Right atrium auricular region (tissue), 2 donors: ENCODE results near the gene COL15A1. TPM values are rescaled to one million over a fixed set of nuclear protein-coding genes. Genes with fewer than 3 reads are reported as not detected.

Experiments
- DNase-seq: peaks from one replicate; pipeline ENCODE4 v3.0.0-alpha.2; 2019; ENCODE audit warnings: low spot score
- H3K27ac ChIP-seq, 2 donors: fragments of 200-600 bp; sonication (generic); 1 replicate in 1 of 2; 2 replicates in 1 of 2; pipeline ENCODE4 v1.5.1; 2016 to 2019
- H3K27me3 ChIP-seq, 2 donors: fragments of 200-600 bp; sonication (generic); one replicate each; pipeline versions ENCODE4 v1.5.1 to v1.6.0; 2017 to 2019
- H3K36me3 ChIP-seq: fragments of 200-600 bp; sonication (generic); one replicate; pipeline ENCODE4 v1.5.1; 2016
- H3K4me1 ChIP-seq, 2 donors: fragments of 200-600 bp; sonication (generic); one replicate each; pipeline versions ENCODE4 v1.5.1 to v1.6.0; 2017 to 2019
- H3K4me3 ChIP-seq, 2 donors: fragments of 200-600 bp; sonication (generic); 1 replicate in 1 of 2; 2 replicates in 1 of 2; pipeline ENCODE4 v1.5.1; 2017 to 2019; ENCODE audit warnings: mild to moderate bottlenecking in 1 of 2, moderate library complexity in 1 of 2
- H3K9me3 ChIP-seq, 2 donors: fragments of 200-600 bp; sonication (generic); one replicate each; pipeline ENCODE4 v1.5.1; 2019
- total RNA-seq, 2 donors: library from RNA; depleted of rRNA; stranded (reverse); fragments of >200 nt; gene quantifications; one replicate each; pipeline ENCODE4 v1.1.0, GENCODE V29; 2016
- TF ChIP-seq, protein P1 (sequence below), 2 donors: fragments of 200-600 bp; sonication (generic); IDR thresholded peaks; one replicate each; pipeline ENCODE4 v1.5.1; 2019; ENCODE audit warnings: antibody characterized with exemption in 2 of 2

Gene COL15A1
- total RNA-seq, 2 donors from 2014 or later = 22.4 to 38.2 TPM

DNA sequence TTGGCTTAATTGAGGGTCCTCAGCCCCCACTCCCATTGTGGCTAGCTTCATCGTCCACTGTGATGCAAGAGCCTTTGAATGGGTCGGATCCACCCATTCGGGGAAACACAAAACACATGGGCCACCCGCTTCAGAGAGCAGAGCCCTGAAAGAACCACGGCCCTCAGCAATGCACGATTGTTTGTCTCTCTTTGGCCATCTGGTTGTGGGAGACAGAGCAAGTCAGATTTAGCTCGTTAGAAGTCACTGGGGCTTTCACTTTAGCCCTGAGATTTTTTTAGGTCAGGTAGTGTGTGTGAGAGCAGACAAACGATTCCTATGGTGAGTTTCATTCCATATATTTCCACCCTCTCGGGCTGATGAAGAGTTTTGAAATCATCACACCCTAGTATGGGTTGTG, 12.9 kb upstream of the COL15A1 start:
- Histone ChIP-seq H3K27ac (no peak overlapping the region), H3K27me3 (no peaks in the 10 kb centered on the region), H3K4me1 (no peaks in the 10 kb centered on the region), H3K36me3 (no peaks in the 10 kb centered on the region), H3K4me3 (no peak overlapping the region), H3K9me3 (no peaks in the 10 kb centered on the region)
- TF ChIP-seq, protein P1, sequence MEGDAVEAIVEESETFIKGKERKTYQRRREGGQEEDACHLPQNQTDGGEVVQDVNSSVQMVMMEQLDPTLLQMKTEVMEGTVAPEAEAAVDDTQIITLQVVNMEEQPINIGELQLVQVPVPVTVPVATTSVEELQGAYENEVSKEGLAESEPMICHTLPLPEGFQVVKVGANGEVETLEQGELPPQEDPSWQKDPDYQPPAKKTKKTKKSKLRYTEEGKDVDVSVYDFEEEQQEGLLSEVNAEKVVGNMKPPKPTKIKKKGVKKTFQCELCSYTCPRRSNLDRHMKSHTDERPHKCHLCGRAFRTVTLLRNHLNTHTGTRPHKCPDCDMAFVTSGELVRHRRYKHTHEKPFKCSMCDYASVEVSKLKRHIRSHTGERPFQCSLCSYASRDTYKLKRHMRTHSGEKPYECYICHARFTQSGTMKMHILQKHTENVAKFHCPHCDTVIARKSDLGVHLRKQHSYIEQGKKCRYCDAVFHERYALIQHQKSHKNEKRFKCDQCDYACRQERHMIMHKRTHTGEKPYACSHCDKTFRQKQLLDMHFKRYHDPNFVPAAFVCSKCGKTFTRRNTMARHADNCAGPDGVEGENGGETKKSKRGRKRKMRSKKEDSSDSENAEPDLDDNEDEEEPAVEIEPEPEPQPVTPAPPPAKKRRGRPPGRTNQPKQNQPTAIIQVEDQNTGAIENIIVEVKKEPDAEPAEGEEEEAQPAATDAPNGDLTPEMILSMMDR (IDR thresholded peaks at IDR 0.05) = no peak
- no peak for DNase-seq

DNA sequence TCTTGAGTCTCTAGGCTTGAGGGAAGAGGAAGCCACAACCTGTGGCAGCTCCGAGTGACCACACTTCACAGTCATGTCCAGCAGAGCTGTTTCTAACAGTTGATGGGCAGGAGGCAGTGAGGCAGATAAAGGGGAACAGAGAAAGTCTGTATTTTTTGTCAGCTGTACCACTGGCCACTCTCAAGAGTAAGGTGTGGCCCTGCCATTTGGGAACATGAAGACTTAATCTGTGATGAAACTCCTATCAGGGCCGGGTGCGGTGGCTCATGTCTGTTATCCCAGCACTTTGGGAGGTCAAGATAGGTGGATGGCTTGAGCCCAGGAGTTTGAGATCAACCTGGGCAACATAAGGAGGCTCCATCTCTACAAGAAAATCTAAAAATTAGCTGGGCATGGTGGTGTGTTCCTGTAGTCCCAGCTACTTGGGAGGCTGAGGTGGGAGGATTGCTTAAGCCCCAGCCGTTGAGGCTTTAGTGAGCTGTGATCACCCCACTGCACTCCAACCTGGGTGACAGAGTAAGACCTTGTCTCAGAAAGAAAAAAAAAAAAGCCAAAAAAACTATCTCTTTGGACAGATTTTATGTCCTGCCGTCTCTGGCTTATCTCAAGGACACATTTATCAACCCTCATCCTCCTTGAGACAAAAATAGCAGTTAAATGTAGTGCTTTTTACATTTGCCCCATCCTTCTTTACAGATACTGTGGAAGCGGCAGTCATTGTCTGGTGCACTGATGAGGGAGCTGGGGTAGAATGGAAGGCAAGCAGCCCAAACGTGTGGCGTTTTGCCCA, 11.9 kb upstream of the COL15A1 start:
- Histone ChIP-seq H3K4me1 (no peaks in the 10 kb centered on the region), H3K36me3 (no peaks in the 10 kb centered on the region), H3K9me3 (no peaks in the 10 kb centered on the region), H3K4me3 (no peak overlapping the region), H3K27ac (no peak overlapping the region), H3K27me3 (no peaks in the 10 kb centered on the region)
- DNase-seq = no peak
- TF ChIP-seq, protein P1 (IDR thresholded peaks at IDR 0.05) = no peak

DNA sequence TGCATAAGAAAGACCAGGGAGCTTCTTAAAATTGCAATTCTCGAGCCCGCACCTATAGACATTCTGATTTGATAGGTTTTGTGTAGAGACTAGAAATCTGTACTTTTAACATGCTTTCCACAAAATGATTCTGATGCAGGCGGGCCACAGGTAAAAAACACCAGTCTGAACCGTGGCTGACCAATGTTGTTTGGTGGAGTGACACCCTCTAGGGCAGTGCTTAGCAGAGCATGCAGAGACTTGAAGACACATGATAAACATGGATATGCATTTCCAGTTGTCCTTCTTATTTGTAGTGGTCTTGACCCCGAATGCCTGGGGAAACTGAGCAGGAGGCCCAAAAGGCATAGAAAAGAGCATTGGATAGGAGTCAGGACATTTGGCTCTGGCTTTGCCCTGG, 10.5 kb upstream of the COL15A1 start:
- no peaks in the 10 kb centered on the region for H3K4me1 ChIP-seq
- H3K27me3 ChIP-seq = no peaks in the 10 kb centered on the region
- TF ChIP-seq, protein P1 (IDR thresholded peaks at IDR 0.05) = no peak
- H3K27ac ChIP-seq = no peak overlapping the region
- no peaks in the 10 kb centered on the region for H3K9me3 ChIP-seq
- no peaks in the 10 kb centered on the region for H3K36me3 ChIP-seq
- no peak for DNase-seq
- no peak overlapping the region for H3K4me3 ChIP-seq

DNA sequence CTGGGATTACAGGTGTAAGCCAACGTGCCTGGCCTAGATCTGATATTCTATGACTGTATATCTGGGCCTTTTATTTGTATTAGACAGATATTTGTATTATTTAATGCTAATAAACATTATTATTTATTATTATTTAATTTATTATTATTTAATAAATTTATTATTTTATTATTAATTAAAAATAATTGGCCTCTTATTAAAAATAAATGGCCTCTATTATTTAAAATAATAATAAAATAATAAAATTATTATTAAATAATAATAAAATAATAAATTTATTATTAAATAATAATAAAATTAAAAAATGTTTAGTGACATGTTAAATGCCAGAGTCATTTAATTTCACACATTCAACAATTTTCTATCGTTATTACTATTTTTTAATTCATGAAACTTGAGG, 9.8 kb upstream of the COL15A1 start:
- no peaks in the 10 kb centered on the region for H3K27me3 ChIP-seq
- no peak overlapping the region for H3K4me3 ChIP-seq
- no peaks in the 10 kb centered on the region for H3K36me3 ChIP-seq
- no peak overlapping the region for H3K27ac ChIP-seq
- TF ChIP-seq, protein P1 (IDR thresholded peaks at IDR 0.05) = no peak
- no peaks in the 10 kb centered on the region for H3K9me3 ChIP-seq
- no peak for DNase-seq
- H3K4me1 ChIP-seq = no peaks in the 10 kb centered on the region

DNA sequence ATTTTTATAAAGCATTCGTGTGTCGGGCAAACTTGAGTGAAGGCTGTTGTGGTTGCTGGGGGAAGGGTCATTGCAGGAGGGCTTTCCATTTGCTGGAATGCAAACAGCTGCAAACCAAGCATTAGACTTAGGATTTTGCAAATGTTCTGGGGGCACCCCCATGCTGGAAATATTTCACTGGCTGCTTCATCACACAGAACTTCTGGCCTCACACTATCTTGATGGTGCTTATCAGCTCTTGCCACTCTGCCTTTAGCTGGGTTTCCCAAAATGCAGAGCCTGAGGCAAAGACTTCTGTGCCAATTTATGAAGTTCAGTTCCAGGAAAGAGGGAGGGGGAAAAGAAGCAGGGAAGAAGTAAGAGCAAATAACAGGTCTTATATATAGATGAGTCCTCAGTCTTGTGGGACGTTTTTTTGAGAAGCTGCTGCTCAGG, 8.6 kb upstream of the COL15A1 start:
- no peak overlapping the region for H3K27ac ChIP-seq
- no peak for DNase-seq
- no peaks in the 10 kb centered on the region for H3K9me3 ChIP-seq
- no peak overlapping the region for H3K4me3 ChIP-seq
- H3K36me3 ChIP-seq = no peaks in the 10 kb centered on the region
- no peaks in the 10 kb centered on the region for H3K4me1 ChIP-seq
- TF ChIP-seq, protein P1 (IDR thresholded peaks at IDR 0.05) = no peak
- no peaks in the 10 kb centered on the region for H3K27me3 ChIP-seq

DNA sequence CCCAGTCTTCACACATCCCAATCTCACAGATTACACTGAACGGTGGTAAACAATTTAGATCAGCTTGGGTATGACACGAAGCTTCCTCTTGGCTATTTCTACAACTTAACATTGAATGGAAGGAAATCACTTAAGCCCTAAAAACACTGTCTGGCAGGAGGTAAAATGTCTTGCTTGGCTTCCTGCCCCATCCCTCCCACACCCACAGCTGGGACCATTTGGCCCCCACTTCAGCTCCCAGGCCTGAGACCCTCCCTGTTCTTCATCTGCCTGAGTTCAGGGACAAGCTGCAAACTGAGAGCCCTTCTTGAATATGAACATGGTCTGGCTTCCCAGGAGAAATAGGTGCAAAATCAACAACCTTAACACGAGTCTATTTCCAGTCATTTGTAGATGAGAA, 3.4 kb upstream of the COL15A1 start:
- Histone ChIP-seq H3K36me3 (no peaks in the 10 kb centered on the region), H3K4me3 (no peak overlapping the region), H3K9me3 (no peaks in the 10 kb centered on the region), H3K27ac (no peak overlapping the region), H3K4me1 (peaks cover 0 to 15% of the 10 kb centered on the region in 2 donors), H3K27me3 (no peaks in the 10 kb centered on the region)
- DNase-seq = no peak
- TF ChIP-seq, protein P1 (IDR thresholded peaks at IDR 0.05) = no peak
